ENCODE measurements around the gene TTC16.

TTC16 gene

GRCh38 chr9:127715470-127716337 is at the start of gene TTC16, which contains the start of gene PTRH1:
TTC16 (plus strand) TSS chr9:127716079; CDS start chr9:127716146, 67 bp downstream.
PTRH1 (minus strand) TSS chr9:127715663; CDS start chr9:127715639, 24 bp downstream.
- DNase-seq (ENCODE audit: low read depth): peak; percentile 96

- no peak for DNase-seq (ENCODE audit: low read depth)
Observed at GRCh38 chr9:127667127-127667844, 48.6 kb upstream of the TTC16 start.

GRCh38 chr9:127667906-127668305 is 48.0 kb upstream of the TTC16 start:
- DNase-seq (ENCODE audit: low read depth): no peak

GRCh38 chr9:127673234-127673633 is 42.6 kb upstream of the TTC16 start:
- no peak for DNase-seq (ENCODE audit: low read depth)

- DNase-seq (ENCODE audit: low read depth): no peak
Observed at GRCh38 chr9:127676638-127677037, 39.2 kb upstream of the TTC16 start.

- no peak for DNase-seq (ENCODE audit: low read depth)
Observed at GRCh38 chr9:127679506-127679905, 36.4 kb upstream of the TTC16 start.

GRCh38 chr9:127680226-127680625 is 35.7 kb upstream of the TTC16 start:
- DNase-seq (ENCODE audit: low read depth): no peak

GRCh38 chr9:127680846-127681245 is 35.0 kb upstream of the TTC16 start:
- no peak for DNase-seq (ENCODE audit: low read depth)

GRCh38 chr9:127682351-127683136 is 33.3 kb upstream of the TTC16 start:
- no peak for DNase-seq (ENCODE audit: low read depth)

GRCh38 chr9:127683723-127684122 is 32.2 kb upstream of the TTC16 start:
- no peak for DNase-seq (ENCODE audit: low read depth)

- DNase-seq (ENCODE audit: low read depth): no peak
Observed at GRCh38 chr9:127684576-127684975, 31.3 kb upstream of the TTC16 start.

- no peak for DNase-seq (ENCODE audit: low read depth)
Observed at GRCh38 chr9:127686461-127687393, 29.2 kb upstream of the TTC16 start.

GRCh38 chr9:127689329-127690000 is 26.4 kb upstream of the TTC16 start:
- DNase-seq (ENCODE audit: low read depth): no peak

GRCh38 chr9:127690735-127691134 is 25.1 kb upstream of the TTC16 start:
- DNase-seq (ENCODE audit: low read depth): no peak

GRCh38 chr9:127692071-127692470 is 23.8 kb upstream of the TTC16 start:
- DNase-seq (ENCODE audit: low read depth): no peak

- DNase-seq (ENCODE audit: low read depth): no peak
Observed at GRCh38 chr9:127693143-127693542, 22.7 kb upstream of the TTC16 start.

GRCh38 chr9:127693697-127694096 is 22.2 kb upstream of the TTC16 start:
- DNase-seq (ENCODE audit: low read depth): no peak

- no peak for DNase-seq (ENCODE audit: low read depth)
Observed at GRCh38 chr9:127694890-127695720, 20.8 kb upstream of the TTC16 start.

GRCh38 chr9:127697575-127697974 is 18.3 kb upstream of the TTC16 start:
- DNase-seq (ENCODE audit: low read depth): no peak

- DNase-seq (ENCODE audit: low read depth): no peak
Observed at GRCh38 chr9:127698386-127698785, 17.5 kb upstream of the TTC16 start.

Data from activated T-cell treated with anti-CD3 and anti-CD28 coated beads for 24 hours (primary cell).